ACHN (cell line): ENCODE data around the gene FAM149B1.

Source experiments
- DNase-seq: peaks from one replicate; pipeline ENCODE4 v3.0.0-alpha.2; 2015
- in situ Hi-C: cut with HindIII; loops from 2 replicates; pipeline ENCODE4 v1.10.0; 2017; ENCODE audit warnings: low sequenced_read_pairs, low pct_ligation_motif_present, low pct_unique_long_range_greater_than_20kb

Gene FAM149B1

GRCh38 chr10:73219384-73219783, 51.5 kb downstream of the FAM149B1 start:
- in situ Hi-C loops, result no loop called here
- no peak for DNase-seq

DNA sequence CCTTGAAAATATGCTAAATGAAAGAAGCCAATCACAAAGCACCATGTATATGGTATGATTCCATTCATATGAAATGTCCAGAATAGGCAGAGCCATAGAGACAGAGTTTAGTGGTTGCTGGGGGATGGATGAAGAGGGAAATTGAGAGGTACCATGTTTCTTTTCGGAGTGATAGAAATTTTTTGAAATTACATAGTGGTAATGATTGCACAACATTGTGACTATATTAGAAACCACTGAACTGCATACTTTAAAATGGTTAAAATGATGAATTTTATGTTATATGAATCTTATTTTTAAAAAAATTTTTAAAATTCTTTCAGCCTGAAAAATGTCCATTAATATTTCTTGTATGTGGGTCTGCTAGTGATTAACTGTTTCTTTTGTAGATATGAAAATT, 53.1 kb downstream of the FAM149B1 start:
- no peak for DNase-seq
- in situ Hi-C loops, result no loop called here

- DNase-seq, result no peak
- in situ Hi-C loops, result no loop called here
These were observed 57.6 kb downstream of the FAM149B1 start for GRCh38 chr10:73225518-73225917.

GRCh38 chr10:73226663-73227062, 58.7 kb downstream of the FAM149B1 start:
- DNase-seq, result no peak
- in situ Hi-C loops, result no loop called here

GRCh38 chr10:73228247-73228646, 60.3 kb downstream of the FAM149B1 start:
- no peak for DNase-seq
- in situ Hi-C loops, result no loop called here

DNA sequence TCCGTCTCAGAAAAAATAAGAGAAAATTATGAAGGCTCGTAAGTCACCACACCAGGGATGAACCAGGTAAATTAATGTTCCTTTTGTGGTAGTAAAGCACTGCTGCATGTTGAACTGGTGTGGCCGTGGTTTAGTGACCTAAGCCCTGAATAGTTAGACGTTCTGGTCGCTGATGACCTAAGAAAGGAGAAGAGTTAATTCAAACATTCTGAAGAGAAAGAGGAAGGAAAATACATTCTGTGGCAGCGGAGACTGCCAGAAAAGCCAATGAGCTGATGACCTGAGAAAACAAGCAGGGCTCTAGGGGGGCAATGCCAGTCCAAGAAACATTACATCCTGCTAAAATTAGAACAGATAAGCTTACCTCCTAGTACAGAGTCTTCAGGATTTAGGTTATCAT, 61.6 kb downstream of the FAM149B1 start:
- in situ Hi-C loops, result no loop called here

GRCh38 chr10:73232887-73233286, 65.0 kb downstream of the FAM149B1 start:
- DNase-seq, result peak; percentile 22
- in situ Hi-C loops, result no loop called here

More for the DNA sequence above, 61.6 kb downstream of the FAM149B1 start:
- no peak for DNase-seq

DNA sequence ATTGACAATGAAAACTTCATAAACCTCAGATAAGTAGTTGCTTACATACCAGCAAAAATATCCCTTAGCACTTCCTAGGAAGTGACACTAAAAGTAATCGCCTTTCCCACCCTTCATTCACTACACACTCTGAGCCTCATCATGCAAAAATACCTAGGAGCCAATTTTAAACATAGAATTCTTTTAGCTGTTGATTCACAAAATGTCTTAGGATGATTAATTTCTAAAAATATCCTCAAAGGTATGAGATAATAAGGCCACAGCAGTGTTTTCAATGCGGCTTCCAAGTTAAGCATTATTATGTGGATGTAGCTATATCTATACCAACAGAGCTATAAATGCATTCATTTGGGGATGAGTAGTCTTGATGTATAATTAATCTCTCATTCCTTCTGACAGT, 66.0 kb downstream of the FAM149B1 start:
- in situ Hi-C loops, result no loop called here
- DNase-seq, result no peak

- in situ Hi-C loops, result no loop called here
- no peak for DNase-seq
These were observed 66.8 kb downstream of the FAM149B1 start for GRCh38 chr10:73234695-73235094.

DNA sequence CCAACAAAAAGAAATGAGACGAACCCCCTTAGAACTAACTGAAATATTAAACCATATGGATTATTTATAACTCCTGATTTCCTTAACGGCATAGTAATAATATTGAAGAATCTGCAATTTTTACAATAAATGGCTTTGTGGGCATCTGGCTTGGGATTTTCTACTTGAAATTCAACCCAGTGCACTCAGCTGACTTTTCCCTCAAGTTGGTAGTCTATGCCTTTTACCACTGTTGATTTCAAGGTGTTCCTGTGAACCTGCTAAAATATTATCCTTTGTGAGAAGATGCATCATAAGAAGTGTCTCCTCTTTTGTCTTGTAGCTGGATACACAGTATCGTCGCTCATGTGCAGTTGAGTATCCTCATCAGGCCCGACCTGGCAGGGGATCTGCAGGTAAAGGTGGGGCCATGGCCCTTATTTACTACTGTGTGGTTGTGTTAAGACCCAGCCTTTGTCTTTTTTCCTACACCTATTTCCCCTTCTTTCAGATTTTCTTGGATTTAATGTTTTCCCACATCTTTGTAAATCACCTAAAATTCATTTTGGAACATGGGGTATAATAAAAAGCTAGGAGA, 71.2 kb downstream of the FAM149B1 start:
- no peak for DNase-seq
- in situ Hi-C loops, result no loop called here

GRCh38 chr10:73239908-73240307, 72.0 kb downstream of the FAM149B1 start:
- in situ Hi-C loops, result no loop called here
- DNase-seq, result no peak

- no peak for DNase-seq
- in situ Hi-C loops, result no loop called here
These were observed 77.1 kb downstream of the FAM149B1 start for GRCh38 chr10:73244866-73245477.

DNA sequence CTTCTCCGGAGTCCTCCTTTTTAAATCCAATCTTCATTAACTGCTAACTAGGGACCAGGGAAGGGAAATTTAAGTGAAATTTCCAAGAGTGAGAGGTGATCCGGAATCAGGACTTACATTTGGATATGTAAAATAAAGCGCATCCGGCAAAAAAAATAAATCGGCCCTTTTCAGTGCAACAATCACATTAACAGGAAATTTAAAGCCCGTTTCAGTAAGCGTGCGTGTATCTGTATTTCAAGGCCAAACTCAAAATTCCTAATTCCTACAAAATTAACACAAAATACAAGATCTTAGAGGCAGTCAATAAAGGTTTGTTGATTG, 78.4 kb downstream of the FAM149B1 start:
- in situ Hi-C loops, result no loop called here
- DNase-seq, result no peak

DNA sequence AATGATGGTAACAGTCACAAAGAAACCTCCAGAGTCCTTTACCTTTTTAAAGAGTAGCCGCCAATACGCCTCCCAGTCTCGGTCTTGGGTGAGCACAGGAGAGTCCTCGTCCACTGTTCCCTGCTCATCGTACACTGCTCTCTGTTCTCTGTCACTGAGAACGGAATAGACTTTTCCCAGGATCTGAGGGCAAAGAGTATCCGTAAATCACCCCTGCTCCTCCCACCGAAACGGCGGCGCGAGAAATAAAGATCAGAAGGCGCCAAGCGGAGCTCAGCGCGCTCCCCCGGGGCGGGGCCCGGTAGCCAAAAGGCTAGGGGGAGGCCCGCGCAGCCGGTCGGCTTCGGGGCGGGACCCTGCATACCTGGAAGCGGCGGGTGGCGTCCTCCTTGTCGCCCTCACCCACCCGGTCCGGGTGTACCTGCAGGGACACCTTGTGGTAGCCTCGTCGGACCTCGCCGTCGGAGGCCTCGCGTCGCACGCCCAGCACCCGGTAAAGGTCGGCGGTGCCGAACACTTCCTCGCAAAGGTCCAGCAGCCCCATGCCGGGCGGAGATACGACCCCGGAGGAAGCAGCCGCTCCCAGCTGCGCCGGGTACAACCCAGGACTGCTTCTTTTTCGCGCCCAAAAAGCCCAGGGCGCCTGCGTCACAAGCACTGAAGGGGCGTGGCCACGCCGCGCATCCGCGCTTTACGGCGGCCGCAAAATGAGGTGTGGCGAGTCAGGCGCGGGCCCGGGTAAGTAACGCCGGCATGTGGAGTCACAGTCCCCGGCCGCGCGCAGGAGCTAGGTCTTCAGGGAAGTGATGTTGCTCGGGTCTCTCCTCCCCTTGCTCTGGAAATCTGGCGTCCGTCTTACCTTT, 79.0 kb downstream of the FAM149B1 start, which contains the start of gene DNAJC9:
TSS of gene DNAJC9 (minus strand) at position 610 of the 863 bp plus-strand sequence. CDS start at position 544, 66 bp downstream.
- in situ Hi-C loops, result no loop called here
- DNase-seq, result peak; percentile 95

DNA sequence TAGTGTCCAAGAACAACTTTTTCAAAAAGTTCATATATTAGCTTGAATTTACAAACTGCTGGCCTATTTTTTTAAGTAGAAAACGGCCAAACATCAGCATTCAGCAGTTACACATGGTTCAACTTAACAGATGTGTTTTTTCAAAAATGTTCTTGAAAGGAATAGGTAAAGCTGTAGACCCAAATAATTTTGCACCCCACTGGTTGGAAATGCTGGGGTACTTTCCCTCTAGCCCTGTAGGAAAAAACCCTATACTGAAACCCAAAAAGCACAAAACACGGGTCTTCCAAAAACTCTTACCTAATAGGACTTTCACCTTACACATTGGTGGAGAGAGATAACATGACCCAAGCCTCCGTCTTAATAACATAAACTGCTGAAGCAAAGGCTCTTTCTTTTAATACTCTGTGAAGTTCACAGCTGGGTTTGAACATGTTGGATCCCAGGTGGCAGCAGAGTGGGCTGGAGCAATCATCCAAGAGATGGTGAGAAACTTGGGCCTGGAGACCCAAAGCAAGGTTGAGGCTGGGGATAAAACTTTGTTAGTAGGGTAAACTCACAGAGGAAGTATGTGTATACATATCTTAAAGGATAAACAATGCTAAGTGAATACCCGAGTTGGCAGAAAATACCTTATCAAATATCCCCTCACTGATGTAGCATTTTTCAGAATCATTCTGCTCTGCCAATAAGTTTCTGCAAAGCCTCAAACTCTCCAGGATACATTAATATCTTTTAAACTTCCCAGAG, 79.8 kb downstream of the FAM149B1 start:
- in situ Hi-C loops, result no loop called here
- DNase-seq, result no peak

- in situ Hi-C loops, result no loop called here
- DNase-seq, result no peak
These were observed 80.4 kb downstream of the FAM149B1 start for GRCh38 chr10:73248259-73248724.

- in situ Hi-C loops, result no loop called here
- peak; percentile 82 for DNase-seq
These were observed 83.9 kb downstream of the FAM149B1 start for GRCh38 chr10:73251683-73252444.

- DNase-seq, result peak; percentile 98
- in situ Hi-C loops, result no loop called here
These were observed 84.7 kb downstream of the FAM149B1 start, which contains the start of gene MRPS16 for GRCh38 chr10:73252445-73253224. Gene MRPS16, minus strand, starts transcription at chr10:73252644. Its CDS starts 162 bp downstream, at chr10:73252482.
